ENCODE results near the gene RPUSD4. TPM values are rescaled to one million over a fixed set of nuclear protein-coding genes. Genes with fewer than 3 reads are reported as not detected.

The RPUSD4 gene
- total RNA-seq, 1 experiment from 2014 or later: 40.1 TPM

- no peak overlapping the region for H3K9ac ChIP-seq (ENCODE audit: low read length)
- no peaks in the 10 kb centered on the region for H3K9me2 ChIP-seq (ENCODE audit: insufficient read depth)
- ATAC-seq (no peak), DNase-seq (ENCODE audit: low read depth, low spot score) (no peak)
- H4K20me1 ChIP-seq (ENCODE audit: insufficient read depth): no peaks in the 10 kb centered on the region
- H3K79me2 ChIP-seq (ENCODE audit: insufficient read depth, low read length): no peaks in the 10 kb centered on the region
- H3K4me1 ChIP-seq (ENCODE audit: control insufficient read depth in 1 of 2, insufficient read depth in 2 of 2, low read length in 2 of 2): no peaks in the 10 kb centered on the region
- no peak for TF ChIP-seq POLR2A (IDR thresholded peaks at IDR 0.05; ENCODE audit: borderline replicate concordance, extremely low read depth, insufficient read depth, insufficient read length)
- TF ChIP-seq EZH2phosphoT487 (IDR thresholded peaks at IDR 0.05; ENCODE audit: borderline replicate concordance): no peak
- TF ChIP-seq FOSL1 (IDR thresholded peaks at IDR 0.05; ENCODE audit: low read depth): no peak
- no peak for TF ChIP-seq MAX (IDR thresholded peaks at IDR 0.05)
- no peak for TF ChIP-seq RAD21 (IDR thresholded peaks at IDR 0.05; ENCODE audit: low read depth)
- TF ChIP-seq JUND (IDR thresholded peaks at IDR 0.05): no peak
- TF ChIP-seq SIN3A (IDR thresholded peaks at IDR 0.05; ENCODE audit: low read depth): no peak
- no peak for TF ChIP-seq ATF3 (IDR thresholded peaks at IDR 0.05)
- TF ChIP-seq YY1 (IDR thresholded peaks at IDR 0.05; ENCODE audit: extremely low read depth, insufficient replicate concordance, low read depth, low read length): no peak
- no peak for TF ChIP-seq CTCF (IDR thresholded peaks at IDR 0.05 in 2 of 3, conservative IDR thresholded peaks at IDR 0.05 in 1 of 3; ENCODE audit: borderline replicate concordance in 1 of 3, insufficient read depth in 1 of 3, low read depth in 2 of 3, low read length in 2 of 3)
- no peak for TF ChIP-seq SP1 (IDR thresholded peaks at IDR 0.05; ENCODE audit: low read depth)
- no peak for TF ChIP-seq EGR1 (IDR thresholded peaks at IDR 0.05; ENCODE audit: low read depth)
- no peak for TF ChIP-seq POLR2AphosphoS5 (IDR thresholded peaks at IDR 0.05; ENCODE audit: low read depth, low read length)
- no peak for TF ChIP-seq ZFX (IDR thresholded peaks at IDR 0.05)
- no peak for TF ChIP-seq ELF1 (IDR thresholded peaks at IDR 0.05; ENCODE audit: borderline replicate concordance, low read depth)
- TF ChIP-seq EZH2 (IDR thresholded peaks at IDR 0.05): no peak
- no peak for TF ChIP-seq CEBPB (IDR thresholded peaks at IDR 0.05; ENCODE audit: low read depth)
- no peak for TF ChIP-seq SRF (IDR thresholded peaks at IDR 0.05; ENCODE audit: low read depth)
- H3K36me3 ChIP-seq (ENCODE audit: control insufficient read depth in 1 of 2, insufficient read depth in 2 of 2, low read length in 2 of 2): peaks cover 4 to 5% of the 10 kb centered on the region in 2 experiments; a peak in 2 of 4 replicates
- no peak overlapping the region for H3K27ac ChIP-seq (ENCODE audit: low read depth, low read length)
- POLR2A ChIA-PET: no interaction called here
- no peak overlapping the region for H3K4me2 ChIP-seq (ENCODE audit: low read length)
- no peak overlapping the region for H3K4me3 ChIP-seq (replicated peaks in 1 of 2; ENCODE audit: low read depth in 1 of 2, low read length in 2 of 2)
- intact Hi-C loops (cut with micrococcal nuclease): no loop called here
- H3K9me3 ChIP-seq (ENCODE audit: control insufficient read depth in 1 of 2, insufficient read depth in 1 of 2, low read depth in 1 of 2, low read length in 2 of 2): no peaks in the 10 kb centered on the region
- RAD21 ChIA-PET (ENCODE audit: low non-redundant PET in 1 of 2, low total read pairs in 2 of 2, uncharacterized antibody in 2 of 2, unreplicated experiment in 2 of 2): no interaction called here
- no peaks in the 10 kb centered on the region for H3K27me3 ChIP-seq (ENCODE audit: insufficient read depth, low read length)
- CTCF ChIA-PET: no interaction called here
- no peak overlapping the region for H2AFZ ChIP-seq (ENCODE audit: low read depth, low read length, poor library complexity, severe bottlenecking)
- BruUV-seq (replicated peaks): no TSS peak
Observed at GRCh38 chr11:126253265-126253664, 41.8 kb upstream of the RPUSD4 start.

All from HCT116 (cell line).